Endothelial cell (in vitro differentiated cells): ENCODE data around the gene CIDEB. TPM values are rescaled to one million over a fixed set of nuclear protein-coding genes. Genes with fewer than 3 reads are reported as not detected.

Experiments used
- DNase-seq: peaks from one replicate; pipeline ENCODE4 v3.0.0; 2021; ENCODE audit warnings: low spot score
- H3K27ac Mint-ChIP-seq: one replicate; pipeline ENCODE4 v1.8.0; 2021; ENCODE audit warnings: mixed read lengths, inconsistent platforms; ENCODE audit not compliant: unreplicated experiment
- H3K27me3 Mint-ChIP-seq: one replicate; pipeline ENCODE4 v1.8.0; 2021; ENCODE audit warnings: mild to moderate bottlenecking, moderate library complexity, mixed read lengths, inconsistent platforms; ENCODE audit not compliant: unreplicated experiment
- H3K36me3 Mint-ChIP-seq: one replicate; pipeline ENCODE4 v1.8.0; 2021; ENCODE audit warnings: mild to moderate bottlenecking, low read depth, mixed read lengths, inconsistent platforms; ENCODE audit not compliant: unreplicated experiment
- H3K4me1 Mint-ChIP-seq: one replicate; pipeline ENCODE4 v1.8.0; 2021; ENCODE audit warnings: mild to moderate bottlenecking, mixed read lengths, inconsistent platforms; ENCODE audit not compliant: unreplicated experiment
- H3K4me3 Mint-ChIP-seq: one replicate; pipeline ENCODE4 v1.8.0; 2021; ENCODE audit warnings: mild to moderate bottlenecking, mixed read lengths, inconsistent platforms; ENCODE audit not compliant: unreplicated experiment
- H3K9me3 Mint-ChIP-seq: one replicate; pipeline ENCODE4 v1.8.0; 2021; ENCODE audit warnings: mixed read lengths, inconsistent platforms; ENCODE audit not compliant: unreplicated experiment
- total RNA-seq: library from RNA; stranded (reverse); fragmentation: NEBNext Ultra II Directional; extraction: Animal tissue kit (Norgen Biotek cat#: 25700); gene quantifications from one replicate; pipeline ENCODE4 v1.2.1, GENCODE V29; 2021; ENCODE audit not compliant: unreplicated experiment
- TF ChIP-seq, protein P1 (sequence below): fragments of 200-600 bp; sonication (generic); IDR thresholded peaks from one replicate; pipeline ENCODE4 v1.5.0; 2021; ENCODE audit warnings: antibody characterized with exemption; ENCODE audit not compliant: unreplicated experiment

CIDEB gene
- total RNA-seq, 1 donor from 2014 or later = 0.82 TPM

DNA sequence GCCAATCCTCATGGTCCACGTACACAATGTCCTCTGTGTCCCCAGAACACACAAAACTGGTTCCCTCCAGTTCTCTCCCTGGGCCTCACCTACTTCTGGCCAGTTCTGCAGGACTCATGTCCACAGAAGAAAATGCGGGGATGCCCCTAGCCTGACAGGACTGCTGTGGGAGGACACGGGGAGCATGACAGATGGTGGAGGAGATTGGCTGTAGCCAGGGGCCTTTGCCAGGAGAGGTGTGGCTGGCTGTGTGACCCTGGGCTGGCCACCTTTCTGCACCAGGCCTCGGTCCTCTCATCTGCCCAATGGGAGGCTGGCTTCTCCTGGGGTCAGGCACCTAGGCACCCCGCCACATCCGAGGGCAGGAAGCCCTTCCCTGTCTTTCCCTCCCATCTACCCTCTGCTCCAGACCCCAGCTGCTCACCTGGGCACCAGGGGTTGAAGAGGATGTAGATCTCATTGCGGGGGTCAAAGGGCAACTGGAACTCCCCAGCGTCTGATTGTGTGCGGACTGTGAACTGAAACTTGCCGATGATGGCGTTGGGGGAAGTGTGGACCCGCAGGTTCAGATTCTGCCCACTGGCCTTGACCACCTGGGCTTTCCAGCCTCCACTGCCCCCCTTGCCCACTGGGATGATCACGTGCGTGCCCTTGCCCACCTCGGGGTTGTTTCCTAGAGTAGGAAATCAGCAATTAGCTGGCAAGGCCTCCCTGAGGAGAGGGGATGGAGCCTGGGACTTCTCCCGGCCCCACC is 47.6 kb downstream of the CIDEB start:
- Mint-ChIP-seq H3K4me1 (peaks cover 9% of the 10 kb centered on the region), H3K4me3 (no peak overlapping the region), H3K36me3 (no peaks in the 10 kb centered on the region), H3K27ac (peak overlapping the region; percentile 30), H3K27me3 (peaks cover 8% of the 10 kb centered on the region), H3K9me3 (no peaks in the 10 kb centered on the region)
- TF ChIP-seq, protein P1, sequence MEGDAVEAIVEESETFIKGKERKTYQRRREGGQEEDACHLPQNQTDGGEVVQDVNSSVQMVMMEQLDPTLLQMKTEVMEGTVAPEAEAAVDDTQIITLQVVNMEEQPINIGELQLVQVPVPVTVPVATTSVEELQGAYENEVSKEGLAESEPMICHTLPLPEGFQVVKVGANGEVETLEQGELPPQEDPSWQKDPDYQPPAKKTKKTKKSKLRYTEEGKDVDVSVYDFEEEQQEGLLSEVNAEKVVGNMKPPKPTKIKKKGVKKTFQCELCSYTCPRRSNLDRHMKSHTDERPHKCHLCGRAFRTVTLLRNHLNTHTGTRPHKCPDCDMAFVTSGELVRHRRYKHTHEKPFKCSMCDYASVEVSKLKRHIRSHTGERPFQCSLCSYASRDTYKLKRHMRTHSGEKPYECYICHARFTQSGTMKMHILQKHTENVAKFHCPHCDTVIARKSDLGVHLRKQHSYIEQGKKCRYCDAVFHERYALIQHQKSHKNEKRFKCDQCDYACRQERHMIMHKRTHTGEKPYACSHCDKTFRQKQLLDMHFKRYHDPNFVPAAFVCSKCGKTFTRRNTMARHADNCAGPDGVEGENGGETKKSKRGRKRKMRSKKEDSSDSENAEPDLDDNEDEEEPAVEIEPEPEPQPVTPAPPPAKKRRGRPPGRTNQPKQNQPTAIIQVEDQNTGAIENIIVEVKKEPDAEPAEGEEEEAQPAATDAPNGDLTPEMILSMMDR = no peak
- no peak for DNase-seq

DNA sequence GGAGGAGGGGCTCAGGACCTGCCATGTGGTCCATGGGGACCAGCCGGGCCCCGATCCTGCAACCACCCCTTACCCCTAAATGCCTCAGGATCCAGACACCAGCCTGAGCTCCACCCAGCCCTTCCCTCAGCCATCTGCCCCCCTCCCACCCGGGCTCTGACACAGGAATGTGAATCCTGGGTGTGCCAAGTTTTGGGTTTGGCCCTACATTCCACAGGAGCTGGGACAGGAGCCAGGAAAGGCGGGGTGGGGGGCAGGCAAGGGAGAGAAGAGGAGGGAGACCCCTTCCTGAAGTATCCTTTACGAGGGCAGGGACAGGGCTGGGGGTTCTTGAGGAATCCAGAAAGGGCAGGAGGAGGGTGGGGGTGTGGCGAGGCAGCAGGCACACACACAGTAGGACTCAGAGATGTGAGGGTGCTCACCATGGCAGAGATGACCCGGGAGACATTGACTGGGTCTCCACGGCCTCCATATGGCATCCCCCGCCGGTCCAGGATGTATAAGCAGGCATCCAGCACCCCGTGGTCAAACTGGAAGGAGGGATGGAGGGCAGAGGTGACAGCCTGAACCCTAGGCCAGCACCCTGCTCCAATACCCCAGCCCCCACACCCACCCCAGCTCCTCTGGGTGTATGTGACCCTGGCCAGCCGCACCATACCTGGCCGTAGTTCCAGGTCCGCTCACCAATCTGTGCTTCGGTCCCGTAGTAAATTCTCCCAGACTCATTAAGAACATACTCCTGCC is 48.3 kb downstream of the CIDEB start:
- Mint-ChIP-seq H3K4me1 (peaks cover 9% of the 10 kb centered on the region), H3K27me3 (peaks cover 8% of the 10 kb centered on the region), H3K9me3 (no peaks in the 10 kb centered on the region), H3K36me3 (no peaks in the 10 kb centered on the region), H3K4me3 (no peak overlapping the region), H3K27ac (peak overlapping the region; percentile 30)
- TF ChIP-seq, protein P1 = no peak
- DNase-seq = no peak

DNA sequence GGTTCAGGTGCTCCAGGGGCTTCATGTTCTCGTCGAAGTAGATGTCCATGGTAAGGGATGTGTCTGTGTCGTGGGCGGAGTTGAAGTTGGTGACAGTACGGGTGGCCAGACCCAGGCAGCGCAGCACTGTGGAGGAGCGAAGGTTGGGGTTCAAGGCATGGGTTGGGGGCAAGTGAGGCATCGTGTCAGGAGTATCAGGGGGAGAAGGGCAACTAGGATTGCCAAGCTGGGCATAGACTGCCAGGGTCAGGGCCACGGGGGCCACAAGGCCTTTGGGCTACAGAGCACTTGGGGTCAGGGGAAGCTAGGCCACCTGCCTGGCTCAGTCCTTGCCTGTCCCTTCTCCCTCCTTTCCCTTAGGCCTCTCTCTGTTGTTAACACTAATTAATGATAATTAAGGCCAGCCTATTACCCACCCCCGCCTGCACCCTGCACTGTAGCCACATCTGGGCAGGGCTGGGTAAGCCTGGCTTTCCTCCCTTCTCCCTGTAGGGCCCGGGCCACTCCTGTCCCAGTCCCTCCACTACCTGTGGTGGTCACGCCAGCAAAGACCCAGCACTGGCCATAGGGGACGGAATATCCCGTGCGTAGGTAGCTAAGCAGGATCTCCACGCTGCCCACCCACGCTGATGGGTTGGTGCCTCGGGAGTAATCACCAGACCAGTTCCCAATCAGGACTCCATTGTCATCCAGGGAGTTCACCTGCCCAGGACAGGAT is 49.1 kb downstream of the CIDEB start:
- Mint-ChIP-seq H3K9me3 (no peaks in the 10 kb centered on the region), H3K27me3 (peaks cover 14% of the 10 kb centered on the region), H3K4me3 (peak overlapping the region; percentile 68), H3K27ac (no peak overlapping the region), H3K36me3 (no peaks in the 10 kb centered on the region), H3K4me1 (peaks cover 9% of the 10 kb centered on the region)
- no peak for DNase-seq
- TF ChIP-seq, protein P1 = no peak

DNA sequence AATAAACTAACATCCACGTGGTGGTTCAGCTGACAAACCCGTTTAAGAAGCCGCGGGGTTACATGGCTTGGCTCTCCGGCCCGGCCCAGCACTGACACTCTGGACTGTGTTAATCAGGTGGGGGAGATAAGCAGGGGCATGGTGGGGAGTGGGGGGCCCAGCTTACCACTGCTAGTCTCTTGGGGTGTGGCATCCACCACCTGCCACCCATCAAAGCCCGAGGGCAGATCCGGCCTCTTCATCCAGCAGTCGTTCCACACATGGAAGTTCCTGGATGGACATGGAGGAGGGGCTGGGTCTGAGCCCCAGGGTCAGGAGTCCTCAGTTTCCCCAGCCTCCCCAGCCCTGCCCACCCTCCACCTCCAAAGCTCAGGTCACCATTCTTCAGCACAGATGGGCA is 49.7 kb downstream of the CIDEB start:
- no peak overlapping the region for H3K27ac Mint-ChIP-seq
- no peaks in the 10 kb centered on the region for H3K9me3 Mint-ChIP-seq
- TF ChIP-seq, protein P1 = no peak
- no peak for DNase-seq
- H3K27me3 Mint-ChIP-seq = peaks cover 15% of the 10 kb centered on the region
- H3K4me3 Mint-ChIP-seq = peak overlapping the region; percentile 68
- no peaks in the 10 kb centered on the region for H3K36me3 Mint-ChIP-seq
- H3K4me1 Mint-ChIP-seq = peaks cover 9% of the 10 kb centered on the region
